OCI-LY7 (cell line): Measurements from ENCODE around the gene SAFB2. TPM values are rescaled to one million over a fixed set of nuclear protein-coding genes. Genes with fewer than 3 reads are reported as not detected.

Source experiments
- BruUV-seq: library from RNA; stranded (reverse); fragments of 400-500 nt; replicated peaks from 2 replicates; lab custom pipeline; 2021; lab: Mats Ljungman, UMichigan
- CTCF ChIA-PET: fragments of 300-600 bp; sonication (Branson Sonifier 250); formaldehyde crosslinking; loops from one replicate; lab custom pipeline; 2022; ENCODE audit warnings: antibody characterized with exemption; ENCODE audit not compliant: unreplicated experiment; lab: Charles Lee
- POLR2A ChIA-PET: fragments of 300-600 bp; sonication (Branson Sonifier 250); formaldehyde crosslinking; loops from one replicate; lab custom pipeline; 2022; ENCODE audit warnings: antibody characterized with exemption; lab: Charles Lee
- DNase-seq: peaks from one replicate; pipeline ENCODE4 v3.0.0-alpha.2; 2015; ENCODE audit warnings: low spot score
- H2AFZ ChIP-seq: fragments of 200-600 bp; sonication (generic), shearing (Covaris generic); 2 replicates; pipeline ENCODE4 v1.6.1; 2014; ENCODE audit warnings: mild to moderate bottlenecking, antibody characterized with exemption, low read length, moderate library complexity
- H3K27ac ChIP-seq: fragments of 200-600 bp; sonication (generic); 2 replicates; pipeline ENCODE4 v1.5.1; 2014; ENCODE audit warnings: mixed run types, low read depth, mild to moderate bottlenecking, moderate library complexity, low read length, inconsistent platforms; ENCODE audit not compliant: poor library complexity, severe bottlenecking
- H3K36me3 ChIP-seq: fragments of 200-600 bp; sonication (generic); 2 replicates; pipeline ENCODE4 v1.6.1; 2014; ENCODE audit warnings: mild to moderate bottlenecking, antibody characterized with exemption, low read length, moderate library complexity, mixed read lengths; ENCODE audit not compliant: insufficient read depth
- H3K4me1 ChIP-seq: fragments of 200-600 bp; sonication (generic); 2 replicates; pipeline ENCODE4 v1.5.1; 2014; ENCODE audit warnings: mild to moderate bottlenecking, low read length; ENCODE audit not compliant: insufficient read depth, poor library complexity, severe bottlenecking
- H3K4me2 ChIP-seq: fragments of 200-600 bp; sonication (generic); 2 replicates; pipeline ENCODE4 v1.6.1; 2014; ENCODE audit warnings: mild to moderate bottlenecking, low read length
- H3K4me3 ChIP-seq: fragments of 200-600 bp; sonication (generic); 2 replicates; pipeline ENCODE4 v1.5.1; 2014; ENCODE audit warnings: mild to moderate bottlenecking, low read depth, low read length; ENCODE audit not compliant: poor library complexity, severe bottlenecking
- H3K79me2 ChIP-seq: fragments of 200-600 bp; sonication (generic); 2 replicates; pipeline ENCODE4 v1.6.1; 2016; ENCODE audit warnings: low read depth, mild to moderate bottlenecking, low read length, moderate library complexity, mixed read lengths; ENCODE audit not compliant: insufficient read depth
- H3K9me2 ChIP-seq: fragments of 200-600 bp; sonication (generic); 2 replicates; pipeline ENCODE4 v1.6.1; 2016; ENCODE audit warnings: mild to moderate bottlenecking, low read length, mixed read lengths; ENCODE audit not compliant: insufficient read depth
- H3K9me3 ChIP-seq: fragments of 200-600 bp; sonication (generic); 2 replicates; pipeline ENCODE4 v1.6.1; 2014; ENCODE audit warnings: mild to moderate bottlenecking, mixed run types, low read length, mixed read lengths
- H4K20me1 ChIP-seq: fragments of 200-600 bp; sonication (generic); 2 replicates; pipeline ENCODE4 v1.6.1; 2014; ENCODE audit warnings: mild to moderate bottlenecking, antibody characterized with exemption, low read length, moderate library complexity, mixed read lengths; ENCODE audit not compliant: insufficient read depth
- CTCF ChIP-seq: fragments of 200-600 bp; sonication (generic); conservative IDR thresholded peaks from 2 replicates; pipeline ENCODE4 v1.5.1; 2014; ENCODE audit warnings: mild to moderate bottlenecking, antibody characterized with exemption, low read length, moderate library complexity, mixed read lengths
- EZH2phosphoT487 ChIP-seq: fragments of 200-600 bp; sonication (generic); IDR thresholded peaks from 2 replicates; pipeline ENCODE4 v1.6.1; 2018; ENCODE audit warnings: low read depth, borderline replicate concordance, mild to moderate bottlenecking, mixed run types, antibody characterized with exemption, low read length, moderate library complexity, mixed read lengths
- intact Hi-C: fragments of 100-400 bp; cut with micrococcal nuclease; formaldehyde crosslinking; loops from one replicate; pipeline ENCODE4 v1.10.0; 2022; ENCODE audit not compliant: unreplicated experiment
- total RNA-seq, 2 experiments: library from RNA; depleted of rRNA in 1 of 2; stranded (reverse); fragments of >200 nt in 1 of 2; shearing (Covaris generic) in 1 of 2; gene quantifications; 2 replicates each; pipeline ENCODE4 v1.2.3, GENCODE V29; 2014 to 2022

The SAFB2 gene
- total RNA-seq, 2 experiments from 2014 or later: 52.8 to 111 TPM

- no peak for DNase-seq
- Histone ChIP-seq H3K9me2 (no peaks in the 10 kb centered on the region), H3K4me2 (no peak overlapping the region), H3K9me3 (no peaks in the 10 kb centered on the region), H3K4me3 (no peak overlapping the region), H3K79me2 (peaks cover 54% of the 10 kb centered on the region), H3K27ac (no peak overlapping the region), H3K4me1 (peaks cover 18% of the 10 kb centered on the region), H3K36me3 (peaks cover 96% of the 10 kb centered on the region), H2AFZ (no peak overlapping the region), H4K20me1 (peaks cover 25% of the 10 kb centered on the region; the same call in 1 of the 2 replicates)
- ChIA-PET POLR2A (no interaction called here), CTCF (no interaction called here)
- TF ChIP-seq EZH2phosphoT487: no peak
- no TSS peak for BruUV-seq
- intact Hi-C loops: no loop called here
Measured at GRCh38 chr19:5617080-5617479, 5.5 kb downstream of the SAFB2 start.

- no peak for TF ChIP-seq EZH2phosphoT487
- no peak for TF ChIP-seq CTCF
- intact Hi-C loops: no loop called here
- DNase-seq: no peak
- Histone ChIP-seq H3K4me2 (no peak overlapping the region), H3K9me3 (no peaks in the 10 kb centered on the region), H4K20me1 (peaks cover 15% of the 10 kb centered on the region; the same call in 1 of the 2 replicates), H3K4me1 (peaks cover 11% of the 10 kb centered on the region), H3K9me2 (no peaks in the 10 kb centered on the region), H2AFZ (no peak overlapping the region), H3K36me3 (peaks cover 93% of the 10 kb centered on the region), H3K4me3 (no peak overlapping the region), H3K27ac (no peak overlapping the region), H3K79me2 (peaks cover 41% of the 10 kb centered on the region)
- CTCF ChIA-PET: no interaction called here
- no TSS peak for BruUV-seq
- POLR2A ChIA-PET: no interaction called here
Measured at GRCh38 chr19:5615756-5616327, 6.7 kb downstream of the SAFB2 start.

- ChIA-PET POLR2A (interaction anchor here (0.6 to 1.1 kb wide), 2 partner anchors 9 to 17 kb away, joined by 3 to 4 read pairs; partner anchors contain the start of gene SAFB2), CTCF (no interaction called here)
- H3K27ac ChIP-seq: no peak overlapping the region
- H4K20me1 ChIP-seq: 0 out of 2 replicates have a peak, but pooled peaks cover 9% of the 10 kb centered on the region
- H3K36me3 ChIP-seq: peaks cover 93% of the 10 kb centered on the region
- H3K4me2 ChIP-seq: no peak overlapping the region
- no peak for DNase-seq
- peaks cover 15% of the 10 kb centered on the region for H3K79me2 ChIP-seq
- H3K4me1 ChIP-seq: no peaks in the 10 kb centered on the region
- TF ChIP-seq EZH2phosphoT487 (no peak), CTCF (no peak)
- BruUV-seq: no TSS peak
- no peak overlapping the region for H2AFZ ChIP-seq
- no peak overlapping the region for H3K4me3 ChIP-seq
- intact Hi-C loops: no loop called here
- no peaks in the 10 kb centered on the region for H3K9me3 ChIP-seq
- no peaks in the 10 kb centered on the region for H3K9me2 ChIP-seq
Measured at GRCh38 chr19:5612891-5613865, 9.4 kb downstream of the SAFB2 start.
